ENCODE results near the gene PFN2.

DNA sequence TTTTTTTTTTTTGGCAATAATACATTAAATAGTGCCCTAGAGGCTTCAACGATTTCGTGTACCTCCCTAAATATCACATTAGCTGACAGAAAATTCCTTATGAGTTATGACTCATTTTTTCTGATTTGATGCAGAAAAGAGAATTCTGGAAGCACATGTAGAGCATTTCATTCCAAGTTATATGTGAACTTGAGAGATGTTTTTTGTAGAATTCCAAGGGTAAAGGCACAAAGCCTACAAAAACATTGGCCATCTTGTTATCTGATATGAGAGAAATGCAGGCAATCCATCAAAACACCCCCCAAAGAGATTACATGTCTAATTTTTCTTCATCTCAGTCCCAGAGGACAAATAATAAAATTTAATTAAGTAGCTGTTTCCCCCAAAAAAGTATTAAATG lies 6.7 kb upstream of the PFN2 start:
- TF ChIP-seq, protein P1, sequence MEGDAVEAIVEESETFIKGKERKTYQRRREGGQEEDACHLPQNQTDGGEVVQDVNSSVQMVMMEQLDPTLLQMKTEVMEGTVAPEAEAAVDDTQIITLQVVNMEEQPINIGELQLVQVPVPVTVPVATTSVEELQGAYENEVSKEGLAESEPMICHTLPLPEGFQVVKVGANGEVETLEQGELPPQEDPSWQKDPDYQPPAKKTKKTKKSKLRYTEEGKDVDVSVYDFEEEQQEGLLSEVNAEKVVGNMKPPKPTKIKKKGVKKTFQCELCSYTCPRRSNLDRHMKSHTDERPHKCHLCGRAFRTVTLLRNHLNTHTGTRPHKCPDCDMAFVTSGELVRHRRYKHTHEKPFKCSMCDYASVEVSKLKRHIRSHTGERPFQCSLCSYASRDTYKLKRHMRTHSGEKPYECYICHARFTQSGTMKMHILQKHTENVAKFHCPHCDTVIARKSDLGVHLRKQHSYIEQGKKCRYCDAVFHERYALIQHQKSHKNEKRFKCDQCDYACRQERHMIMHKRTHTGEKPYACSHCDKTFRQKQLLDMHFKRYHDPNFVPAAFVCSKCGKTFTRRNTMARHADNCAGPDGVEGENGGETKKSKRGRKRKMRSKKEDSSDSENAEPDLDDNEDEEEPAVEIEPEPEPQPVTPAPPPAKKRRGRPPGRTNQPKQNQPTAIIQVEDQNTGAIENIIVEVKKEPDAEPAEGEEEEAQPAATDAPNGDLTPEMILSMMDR (IDR thresholded peaks at IDR 0.05), result no peak
- no peak for TF ChIP-seq EZH2 (IDR thresholded peaks at IDR 0.05; ENCODE audit: borderline replicate concordance, insufficient read depth, low read depth, low read length, poor library complexity, severe bottlenecking)

Measured in B cell (primary cell).